ENCODE data around the gene PRR5. TPM values are rescaled to one million over a fixed set of nuclear protein-coding genes. Genes with fewer than 3 reads are reported as not detected.

The PRR5 gene
- total RNA-seq, 2 experiments from 2014 or later: 29.7 to 30.6 TPM

Other genes starting within 250 kb of the PRR5 start
- gene RTL6, start 204.0 kb upstream of the PRR5 start, total RNA-seq: 10 to 100 TPM; 11.8 to 12.0 TPM
- under 1 TPM; 0.30 to 0.37 TPM for gene ARHGAP8, start 50.4 kb downstream of the PRR5 start, total RNA-seq

Data from activated CD4-positive, alpha-beta T cell treated with anti-CD3 and anti-CD28 coated beads, Interleukin-2, amount 10 ng/mL, durations not matched to agents 7 days and 5 days (primary cell).